ENCODE data around the gene SYVN1.

SYVN1 gene

GRCh38 chr11:65113361-65113756 lies 21.0 kb downstream of the SYVN1 start:
- Histone ChIP-seq H3K9ac (ENCODE audit: low read depth in 1 of 2, low read length in 2 of 2) (peak overlapping the region; percentile 65 to 74), H3K4me3 (ENCODE audit: low read length in 2 of 2) (peak overlapping the region; percentile 66), H3K4me1 (ENCODE audit: control insufficient read depth in 2 of 2, insufficient read depth in 2 of 2, low read length in 2 of 2) (peaks cover 38 to 39% of the 10 kb centered on the region in 2 donors), H3K27ac (ENCODE audit: low read depth in 2 of 2, low read length in 2 of 2) (no peak overlapping the region), H3K36me3 (ENCODE audit: control insufficient read depth in 2 of 2, insufficient read depth in 2 of 2, low read length in 2 of 2) (peaks cover 16 to 21% of the 10 kb centered on the region in 2 donors), H3K9me3 (ENCODE audit: control insufficient read depth in 2 of 2, low read length in 2 of 2) (no peaks in the 10 kb centered on the region), H3K27me3 (ENCODE audit: control insufficient read depth in 2 of 2, insufficient read depth in 2 of 2, low read length in 2 of 2) (no peaks in the 10 kb centered on the region)

GRCh38 chr11:65112546-65113360 lies 21.6 kb downstream of the SYVN1 start:
- Histone ChIP-seq H3K4me3 (ENCODE audit: low read length in 2 of 2) (peak overlapping the region; percentile 66), H3K4me1 (ENCODE audit: control insufficient read depth in 2 of 2, insufficient read depth in 2 of 2, low read length in 2 of 2) (peaks cover 38 to 39% of the 10 kb centered on the region in 2 donors), H3K27ac (ENCODE audit: low read depth in 2 of 2, low read length in 2 of 2) (peak overlapping the region in 1 of 2 donors; percentile 61), H3K9ac (ENCODE audit: low read depth in 1 of 2, low read length in 2 of 2) (peak overlapping the region; percentile 65 to 74), H3K9me3 (ENCODE audit: control insufficient read depth in 2 of 2, low read length in 2 of 2) (no peaks in the 10 kb centered on the region), H3K27me3 (ENCODE audit: control insufficient read depth in 2 of 2, insufficient read depth in 2 of 2, low read length in 2 of 2) (no peaks in the 10 kb centered on the region), H3K36me3 (ENCODE audit: control insufficient read depth in 2 of 2, insufficient read depth in 2 of 2, low read length in 2 of 2) (peaks cover 16 to 19% of the 10 kb centered on the region in 2 donors)

- Histone ChIP-seq H3K4me1 (ENCODE audit: control insufficient read depth in 2 of 2, insufficient read depth in 2 of 2, low read length in 2 of 2) (peaks cover 37 to 39% of the 10 kb centered on the region in 2 donors), H3K9me3 (ENCODE audit: control insufficient read depth in 2 of 2, low read length in 2 of 2) (no peaks in the 10 kb centered on the region), H3K27me3 (ENCODE audit: control insufficient read depth in 2 of 2, insufficient read depth in 2 of 2, low read length in 2 of 2) (no peaks in the 10 kb centered on the region), H3K9ac (ENCODE audit: low read depth in 1 of 2, low read length in 2 of 2) (peak within 1 kb of the TSS; percentile 65 to 74), H3K4me3 (ENCODE audit: low read length in 2 of 2) (peak within 1 kb of the TSS; percentile 66), H3K27ac (ENCODE audit: low read depth in 2 of 2, low read length in 2 of 2) (peak within 1 kb of the TSS; percentile 0 to 61), H3K36me3 (ENCODE audit: control insufficient read depth in 2 of 2, insufficient read depth in 2 of 2, low read length in 2 of 2) (peaks cover 19 to 26% of the 10 kb centered on the region in 2 donors)
Measured at GRCh38 chr11:65111744-65112545, 22.4 kb downstream of the SYVN1 start, which contains the start of gene TM7SF2. Gene TM7SF2, plus strand, starts transcription at chr11:65111872. Its CDS starts 144 bp downstream, at chr11:65112016.

GRCh38 chr11:65111159-65111743 lies 23.1 kb downstream of the SYVN1 start:
- Histone ChIP-seq H3K4me1 (ENCODE audit: control insufficient read depth in 2 of 2, insufficient read depth in 2 of 2, low read length in 2 of 2) (peaks cover 30 to 32% of the 10 kb centered on the region in 2 donors), H3K27me3 (ENCODE audit: control insufficient read depth in 2 of 2, insufficient read depth in 2 of 2, low read length in 2 of 2) (no peaks in the 10 kb centered on the region), H3K36me3 (ENCODE audit: control insufficient read depth in 2 of 2, insufficient read depth in 2 of 2, low read length in 2 of 2) (peaks cover 19 to 26% of the 10 kb centered on the region in 2 donors), H3K27ac (ENCODE audit: low read depth in 2 of 2, low read length in 2 of 2) (peak overlapping the region in 1 of 2 donors; percentile 61), H3K9me3 (ENCODE audit: control insufficient read depth in 2 of 2, low read length in 2 of 2) (no peaks in the 10 kb centered on the region), H3K9ac (ENCODE audit: low read depth in 1 of 2, low read length in 2 of 2) (no peak overlapping the region), H3K4me3 (ENCODE audit: low read length in 2 of 2) (peak overlapping the region in 1 of 2 donors; percentile 31)

- Histone ChIP-seq H3K9ac (ENCODE audit: low read depth in 1 of 2, low read length in 2 of 2) (peak overlapping the region in 1 of 2 donors; percentile 32), H3K27ac (ENCODE audit: low read depth in 2 of 2, low read length in 2 of 2) (peak overlapping the region in 1 of 2 donors; percentile 61), H3K4me1 (ENCODE audit: control insufficient read depth in 2 of 2, insufficient read depth in 2 of 2, low read length in 2 of 2) (peaks cover 25% of the 10 kb centered on the region in 2 donors)
Measured at GRCh38 chr11:65110354-65110861, 23.9 kb downstream of the SYVN1 start.

GRCh38 chr11:65109231-65110198 lies 24.8 kb downstream of the SYVN1 start:
- H3K36me3 ChIP-seq (ENCODE audit: control insufficient read depth in 2 of 2, insufficient read depth in 2 of 2, low read length in 2 of 2): peaks cover 23 to 25% of the 10 kb centered on the region in 2 donors
- H3K9ac ChIP-seq (ENCODE audit: low read depth in 1 of 2, low read length in 2 of 2): no peak overlapping the region
- no peaks in the 10 kb centered on the region for H3K27me3 ChIP-seq (ENCODE audit: control insufficient read depth in 2 of 2, insufficient read depth in 2 of 2, low read length in 2 of 2)
- peaks cover 25% of the 10 kb centered on the region in 2 donors for H3K4me1 ChIP-seq (ENCODE audit: control insufficient read depth in 2 of 2, insufficient read depth in 2 of 2, low read length in 2 of 2)
- H3K27ac ChIP-seq (ENCODE audit: low read depth in 2 of 2, low read length in 2 of 2): no peak overlapping the region
- H3K4me3 ChIP-seq (ENCODE audit: low read length in 2 of 2): no peak overlapping the region
- no peaks in the 10 kb centered on the region for H3K9me3 ChIP-seq (ENCODE audit: control insufficient read depth in 2 of 2, low read length in 2 of 2)

More at GRCh38 chr11:65110354-65110861, 23.9 kb downstream of the SYVN1 start:
- Histone ChIP-seq H3K36me3 (ENCODE audit: control insufficient read depth in 2 of 2, insufficient read depth in 2 of 2, low read length in 2 of 2) (peaks cover 21 to 24% of the 10 kb centered on the region in 2 donors), H3K4me3 (ENCODE audit: low read length in 2 of 2) (no peak overlapping the region), H3K9me3 (ENCODE audit: control insufficient read depth in 2 of 2, low read length in 2 of 2) (no peaks in the 10 kb centered on the region), H3K27me3 (ENCODE audit: control insufficient read depth in 2 of 2, insufficient read depth in 2 of 2, low read length in 2 of 2) (no peaks in the 10 kb centered on the region)

GRCh38 chr11:65108469-65109123 lies 25.7 kb downstream of the SYVN1 start:
- Histone ChIP-seq H3K4me3 (ENCODE audit: low read length in 2 of 2) (no peak overlapping the region), H3K36me3 (ENCODE audit: control insufficient read depth in 2 of 2, insufficient read depth in 2 of 2, low read length in 2 of 2) (peaks cover 23 to 25% of the 10 kb centered on the region in 2 donors), H3K27me3 (ENCODE audit: control insufficient read depth in 2 of 2, insufficient read depth in 2 of 2, low read length in 2 of 2) (no peaks in the 10 kb centered on the region), H3K4me1 (ENCODE audit: control insufficient read depth in 2 of 2, insufficient read depth in 2 of 2, low read length in 2 of 2) (peaks cover 23 to 24% of the 10 kb centered on the region in 2 donors), H3K9me3 (ENCODE audit: control insufficient read depth in 2 of 2, low read length in 2 of 2) (no peaks in the 10 kb centered on the region), H3K27ac (ENCODE audit: low read depth in 2 of 2, low read length in 2 of 2) (no peak overlapping the region), H3K9ac (ENCODE audit: low read depth in 1 of 2, low read length in 2 of 2) (no peak overlapping the region)

GRCh38 chr11:65107751-65108468 lies 26.4 kb downstream of the SYVN1 start:
- Histone ChIP-seq H3K36me3 (ENCODE audit: control insufficient read depth in 2 of 2, insufficient read depth in 2 of 2, low read length in 2 of 2) (peaks cover 23 to 25% of the 10 kb centered on the region in 2 donors), H3K4me3 (ENCODE audit: low read length in 2 of 2) (no peak overlapping the region), H3K27me3 (ENCODE audit: control insufficient read depth in 2 of 2, insufficient read depth in 2 of 2, low read length in 2 of 2) (no peaks in the 10 kb centered on the region), H3K4me1 (ENCODE audit: control insufficient read depth in 2 of 2, insufficient read depth in 2 of 2, low read length in 2 of 2) (peaks cover 16 to 17% of the 10 kb centered on the region in 2 donors), H3K27ac (ENCODE audit: low read depth in 2 of 2, low read length in 2 of 2) (no peak overlapping the region), H3K9ac (ENCODE audit: low read depth in 1 of 2, low read length in 2 of 2) (no peak overlapping the region), H3K9me3 (ENCODE audit: control insufficient read depth in 2 of 2, low read length in 2 of 2) (no peaks in the 10 kb centered on the region)
